ENCODE measurements around the gene LIN52.
"Not testable (repeated sequence)": the region's sequence is repeated elsewhere in the genome, so short reads cannot be mapped to it uniquely, and the experiment has no call there.

LIN52 gene

GRCh38 chr14:74111395-74112216 is 26.9 kb downstream of the LIN52 start:
- DNase-seq = peak; percentile 44

- DNase-seq = not testable (repeated sequence)
These were observed 40.7 kb downstream of the LIN52 start for GRCh38 chr14:74125487-74125886.

DNA sequence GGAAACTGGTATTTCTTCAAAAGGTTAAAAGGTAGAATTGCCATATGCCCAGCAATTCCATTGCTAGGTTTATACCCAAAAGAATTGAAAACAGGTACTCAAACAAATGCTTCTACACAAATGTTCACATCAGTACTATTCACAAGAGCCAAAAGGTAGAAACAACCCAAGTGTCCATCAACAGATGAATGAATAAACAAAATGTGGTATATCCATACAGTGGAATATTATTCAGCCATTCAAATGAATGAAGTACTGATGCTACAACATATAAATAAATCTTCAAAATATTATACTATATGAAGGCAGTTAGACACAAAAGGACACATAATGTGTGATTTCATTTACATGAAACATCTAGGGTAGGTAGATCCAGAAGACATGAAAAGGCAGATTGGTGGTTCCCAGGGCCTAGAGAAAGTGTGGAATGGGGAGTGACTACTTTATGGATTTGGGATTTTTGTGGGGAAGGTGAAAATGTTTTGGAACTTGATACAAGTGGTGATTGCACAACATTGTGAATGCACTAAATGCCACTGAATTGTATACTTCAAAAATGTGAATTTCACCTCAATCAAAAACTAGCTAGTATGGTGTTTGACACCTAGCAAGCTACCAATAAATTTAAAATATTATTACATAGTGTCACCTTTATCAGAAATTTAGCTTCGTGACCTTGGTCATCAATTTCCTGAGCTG is 41.7 kb downstream of the LIN52 start:
- DNase-seq = no peak

- no peak for DNase-seq
These were observed 42.9 kb downstream of the LIN52 start for GRCh38 chr14:74127634-74128033.

- DNase-seq = no peak
These were observed 49.2 kb downstream of the LIN52 start for GRCh38 chr14:74133833-74134481.

DNA sequence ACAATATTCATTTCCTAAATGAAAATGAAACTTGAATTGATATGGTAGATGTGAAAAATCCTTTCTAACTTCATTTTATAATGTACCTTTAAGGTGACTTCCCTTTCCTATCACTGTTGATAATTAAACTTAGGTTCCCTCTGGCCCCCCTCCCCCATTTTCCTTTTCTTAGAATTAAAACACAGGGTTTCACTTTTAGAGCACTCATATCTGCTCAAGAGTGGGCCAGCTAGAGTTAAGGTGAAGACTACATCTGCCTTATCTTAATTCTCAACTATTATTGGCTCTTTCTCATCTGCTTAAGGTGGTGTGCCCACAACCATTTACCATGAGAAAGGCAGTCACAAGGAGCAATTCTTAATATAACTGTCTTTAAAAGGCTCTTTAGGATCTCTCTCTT is 49.7 kb downstream of the LIN52 start:
- DNase-seq = no peak

GRCh38 chr14:74135426-74135825 is 50.7 kb downstream of the LIN52 start:
- no peak for DNase-seq

GRCh38 chr14:74140374-74140850 is 55.7 kb downstream of the LIN52 start:
- DNase-seq = no peak

DNA sequence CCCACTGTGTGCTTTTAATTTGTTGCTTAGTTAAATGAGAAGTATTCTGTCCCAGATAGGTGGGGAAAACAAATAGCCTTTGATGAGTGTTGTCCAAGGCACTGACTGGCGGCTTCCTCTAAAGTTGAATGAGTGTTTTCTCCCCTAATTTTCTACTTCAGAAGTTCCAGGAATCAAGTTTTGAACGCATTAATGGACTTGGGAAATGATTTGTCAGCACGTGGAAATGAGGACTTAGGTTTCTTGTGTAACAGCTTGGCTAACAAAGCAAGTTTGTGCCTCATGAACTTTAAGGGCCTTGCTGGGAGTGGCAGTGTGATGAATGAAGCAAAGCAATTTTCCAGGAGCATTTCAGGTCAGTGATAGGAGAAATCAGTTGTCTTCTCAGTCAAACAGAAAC is 56.9 kb downstream of the LIN52 start:
- no peak for DNase-seq

GRCh38 chr14:74142523-74142922 is 57.8 kb downstream of the LIN52 start:
- no peak for DNase-seq

- peak; percentile 16 for DNase-seq
These were observed 60.0 kb downstream of the LIN52 start for GRCh38 chr14:74144789-74145188.

DNA sequence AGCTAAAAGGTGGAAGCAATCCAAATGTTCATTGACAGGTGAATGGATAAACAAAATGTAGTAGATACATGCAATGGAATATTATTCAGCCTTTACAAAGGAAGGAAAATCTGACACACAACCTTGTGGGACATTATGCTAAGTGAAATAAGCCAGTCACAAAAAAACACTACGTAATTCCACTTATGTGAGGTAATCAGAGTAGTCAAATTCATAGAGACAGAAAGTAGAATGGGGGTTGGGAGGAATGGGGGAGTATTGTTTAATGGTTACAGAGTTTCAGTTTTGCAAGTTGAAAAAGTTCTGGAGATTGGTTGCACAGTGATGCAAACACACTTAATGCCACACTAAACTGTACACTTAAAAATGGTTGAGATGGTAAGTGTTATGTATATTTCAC is 62.8 kb downstream of the LIN52 start:
- DNase-seq = peak; percentile 7

DNA sequence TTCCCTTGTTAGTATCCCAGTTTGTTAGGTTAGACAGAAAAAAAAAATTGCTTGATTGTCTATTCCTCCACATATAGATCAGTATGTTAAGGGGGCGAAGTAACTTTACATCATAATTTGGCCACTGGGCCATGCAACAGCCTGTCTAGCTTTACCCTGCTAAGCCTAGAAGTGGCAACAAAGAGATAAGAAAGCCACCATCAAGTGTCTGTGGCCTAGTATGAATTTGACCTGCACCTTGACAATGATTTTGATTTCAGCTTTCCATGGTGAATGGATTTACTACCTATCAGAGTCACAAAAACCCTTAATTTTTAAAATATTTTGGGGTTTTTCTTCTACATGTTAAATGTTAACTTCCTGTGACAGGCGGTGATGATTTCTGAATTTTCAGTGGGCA is 63.9 kb downstream of the LIN52 start:
- DNase-seq = no peak

GRCh38 chr14:74155287-74155686 is 70.5 kb downstream of the LIN52 start:
- no peak for DNase-seq

DNA sequence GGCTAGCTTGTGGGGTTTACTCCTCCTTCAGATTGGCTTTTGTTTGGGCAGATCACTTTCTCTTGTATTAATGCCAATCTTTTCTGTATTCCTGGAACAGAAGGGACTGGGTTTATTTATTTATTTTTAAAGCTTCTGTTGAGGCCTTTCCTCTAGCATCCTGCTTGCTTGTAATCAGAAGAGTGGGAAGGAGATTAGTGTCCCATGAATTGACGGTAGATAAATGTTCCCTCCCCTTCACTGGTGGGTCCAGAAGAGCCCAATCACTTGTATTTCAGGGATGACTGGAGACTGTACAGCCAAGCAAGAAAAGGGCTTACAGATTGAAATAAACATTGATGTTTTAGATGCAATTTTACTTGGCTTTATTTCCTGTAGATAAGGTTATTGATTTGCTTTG is 71.0 kb downstream of the LIN52 start:
- DNase-seq = no peak

DNA sequence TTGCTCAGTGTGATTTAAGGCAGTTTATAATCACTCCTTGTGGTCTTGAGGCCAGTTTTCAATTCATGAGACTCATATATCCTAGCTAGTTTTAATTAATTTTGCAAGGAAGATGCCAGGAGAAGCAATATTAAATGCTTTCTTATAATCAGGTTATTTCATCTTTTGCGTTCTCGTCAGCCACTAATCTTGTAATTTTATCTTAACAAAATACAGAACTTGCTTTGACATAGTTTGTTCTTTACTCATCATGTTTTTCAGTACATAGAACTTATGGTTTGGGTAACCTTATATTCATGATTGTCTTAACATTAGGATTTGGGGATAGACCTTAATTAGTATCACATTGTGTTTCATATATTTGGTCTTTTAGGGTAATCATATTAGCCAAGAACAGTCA is 76.0 kb downstream of the LIN52 start:
- DNase-seq = no peak

DNA sequence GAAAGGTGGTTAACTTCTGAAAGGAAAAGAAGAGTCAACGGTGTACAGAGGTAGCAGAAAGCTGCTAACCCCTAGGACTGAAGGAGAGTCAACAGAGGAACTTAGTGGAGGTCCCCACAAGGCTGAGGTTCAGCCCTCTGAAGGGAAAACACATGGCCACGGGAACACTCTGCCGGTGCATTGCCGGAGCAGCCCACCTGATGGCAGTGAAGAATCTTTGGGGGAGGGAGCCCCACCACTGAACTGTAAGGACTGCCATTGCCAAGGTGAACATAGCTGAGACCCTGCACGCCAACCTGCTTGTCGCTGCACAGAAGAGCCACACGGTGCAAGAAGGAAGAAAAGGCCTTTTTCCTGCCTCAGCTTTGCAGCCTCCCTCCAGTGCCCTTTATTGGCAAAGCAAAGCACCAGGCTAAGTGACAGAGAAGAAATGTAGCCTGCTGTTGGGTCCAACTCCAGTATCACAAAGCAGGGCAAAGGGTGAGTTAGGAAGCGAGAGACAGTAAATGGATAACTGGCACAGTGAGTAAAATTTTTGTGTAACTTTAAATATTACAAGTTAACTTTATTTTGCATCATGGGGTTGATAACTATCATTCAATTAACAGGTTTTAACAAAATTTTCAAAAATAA is 76.9 kb downstream of the LIN52 start:
- no peak for DNase-seq

- no peak for DNase-seq
These were observed 85.2 kb downstream of the LIN52 start for GRCh38 chr14:74169906-74170305.

DNA sequence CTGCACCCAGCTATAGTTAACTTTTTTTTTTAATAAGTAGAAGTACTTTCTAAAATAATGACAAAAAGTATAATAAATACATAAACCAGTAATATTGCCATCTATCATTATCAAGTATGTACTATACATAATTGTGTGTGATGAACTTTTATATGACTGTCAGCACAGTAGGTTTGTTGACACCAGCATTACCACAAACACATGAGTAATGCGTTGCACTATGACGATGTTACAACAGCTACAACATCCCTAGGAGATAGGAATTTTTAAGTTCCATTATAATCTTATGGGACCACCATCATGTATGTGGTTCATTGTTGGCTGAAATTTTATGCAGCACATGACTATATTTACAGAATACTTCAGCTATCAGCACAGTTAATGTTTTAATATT is 91.6 kb downstream of the LIN52 start:
- DNase-seq = no peak

- DNase-seq = no peak
These were observed 95.1 kb downstream of the LIN52 start for GRCh38 chr14:74179856-74180255.

GRCh38 chr14:74190927-74191575 is 106.3 kb downstream of the LIN52 start:
- DNase-seq = no peak

DNA sequence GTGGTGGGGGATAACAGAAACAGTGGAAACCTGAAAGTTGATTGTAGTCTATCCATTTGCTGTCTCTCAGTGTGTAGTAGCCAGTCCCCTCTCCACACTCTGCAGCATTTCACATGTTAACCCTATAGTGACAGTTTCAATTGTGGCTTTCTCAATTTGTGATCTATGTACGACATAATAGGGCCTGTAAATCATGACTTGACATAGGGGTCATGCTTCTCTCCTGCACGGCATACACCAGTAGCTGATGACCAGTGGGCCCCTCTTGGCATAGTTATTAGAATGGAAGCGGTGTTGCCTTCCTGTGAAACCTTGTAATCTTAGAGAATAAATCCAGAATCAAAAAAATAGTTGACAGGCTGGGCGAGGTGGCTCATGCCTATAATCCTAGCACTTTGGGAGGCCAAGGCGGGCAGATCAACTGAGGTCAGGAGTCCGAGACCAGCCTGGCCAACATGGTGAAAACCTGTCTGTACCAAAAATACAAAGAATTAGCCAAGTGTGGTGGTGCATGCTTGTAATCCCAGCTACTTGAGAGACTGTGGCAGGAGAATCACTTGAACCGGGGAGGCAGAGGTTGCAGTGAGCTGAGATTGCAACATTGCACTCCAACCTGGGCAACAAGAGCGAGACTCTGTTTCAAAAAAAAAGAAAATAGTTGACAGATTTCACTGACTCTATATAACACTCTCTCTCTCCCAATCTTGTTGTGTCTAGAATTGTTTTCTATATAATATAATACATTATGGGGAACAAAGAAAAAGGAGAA is 109.9 kb downstream of the LIN52 start:
- no peak for DNase-seq

All from activated CD4-positive, alpha-beta T cell treated with anti-CD3 and anti-CD28 coated beads, Interleukin-10, Interleukin-2, amounts not matched to agents 100 ng/mL and 50 ng/mL, durations not matched to agents 16 hours and 8 hours (primary cell).